ENCODE measurements around the gene SPEM3. TPM values are rescaled to one million over a fixed set of nuclear protein-coding genes. Genes with fewer than 3 reads are reported as not detected.

The SPEM3 gene
- total and polyA plus RNA-seq, 8 donors, result not detected

DNA sequence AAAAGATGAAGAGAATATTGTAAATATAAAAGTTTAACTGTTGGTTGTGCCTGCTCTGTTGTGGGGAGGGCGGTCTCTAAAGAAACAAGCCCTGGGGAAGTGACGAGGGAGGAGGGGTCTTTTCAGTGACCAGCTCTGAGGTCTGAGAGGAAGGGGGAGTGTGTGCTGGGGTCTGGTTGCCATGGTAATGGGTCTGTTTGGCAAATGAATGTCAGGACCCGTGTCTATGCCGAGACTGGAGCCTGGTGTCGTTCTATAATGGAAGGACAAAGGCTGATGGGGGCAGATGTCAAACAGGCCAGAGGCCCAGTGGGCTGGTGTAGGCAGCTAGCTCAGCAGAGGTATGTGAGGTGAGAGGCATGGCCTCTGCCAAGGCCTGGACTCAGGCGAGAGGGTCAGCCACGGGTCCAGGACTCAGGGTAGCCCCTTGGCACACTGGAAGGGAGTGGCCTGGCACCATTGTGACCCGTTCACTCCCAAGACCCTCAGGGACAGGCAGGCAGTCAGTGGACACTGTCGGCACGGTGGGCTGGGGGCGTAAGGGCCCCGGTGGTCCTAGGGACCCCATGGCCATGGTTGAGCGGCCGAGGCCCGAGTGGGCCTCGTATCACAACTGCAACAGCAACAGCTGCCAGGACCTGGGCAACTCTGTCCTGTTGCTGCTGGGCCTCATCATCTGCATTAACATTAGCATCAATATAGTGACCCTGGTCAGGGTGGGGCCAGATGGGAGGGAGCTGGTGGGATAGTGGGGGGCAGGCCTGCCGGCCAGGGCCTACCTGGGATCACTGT is 8.6 kb upstream of the SPEM3 start, which contains the start of gene SPEM1:
Gene SPEM1 (plus strand): TSS at position 506 of the 792 bp plus-strand sequence. CDS start 61 bp downstream, at position 567.
- TF ChIP-seq, protein P1, sequence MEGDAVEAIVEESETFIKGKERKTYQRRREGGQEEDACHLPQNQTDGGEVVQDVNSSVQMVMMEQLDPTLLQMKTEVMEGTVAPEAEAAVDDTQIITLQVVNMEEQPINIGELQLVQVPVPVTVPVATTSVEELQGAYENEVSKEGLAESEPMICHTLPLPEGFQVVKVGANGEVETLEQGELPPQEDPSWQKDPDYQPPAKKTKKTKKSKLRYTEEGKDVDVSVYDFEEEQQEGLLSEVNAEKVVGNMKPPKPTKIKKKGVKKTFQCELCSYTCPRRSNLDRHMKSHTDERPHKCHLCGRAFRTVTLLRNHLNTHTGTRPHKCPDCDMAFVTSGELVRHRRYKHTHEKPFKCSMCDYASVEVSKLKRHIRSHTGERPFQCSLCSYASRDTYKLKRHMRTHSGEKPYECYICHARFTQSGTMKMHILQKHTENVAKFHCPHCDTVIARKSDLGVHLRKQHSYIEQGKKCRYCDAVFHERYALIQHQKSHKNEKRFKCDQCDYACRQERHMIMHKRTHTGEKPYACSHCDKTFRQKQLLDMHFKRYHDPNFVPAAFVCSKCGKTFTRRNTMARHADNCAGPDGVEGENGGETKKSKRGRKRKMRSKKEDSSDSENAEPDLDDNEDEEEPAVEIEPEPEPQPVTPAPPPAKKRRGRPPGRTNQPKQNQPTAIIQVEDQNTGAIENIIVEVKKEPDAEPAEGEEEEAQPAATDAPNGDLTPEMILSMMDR (IDR thresholded peaks at IDR 0.05), result no peak
- intact Hi-C loops (cut with DNase I), result no loop called here
- DNase-seq, result peak in 3 of 4 donors; percentile 30 to 77 (median 61)
- no peaks in the 10 kb centered on the region for H3K4me1 ChIP-seq
- no peak within 1 kb of the TSS for H3K4me3 ChIP-seq
- peaks cover 0 to 4% of the 10 kb centered on the region in 2 donors for H3K36me3 ChIP-seq
- no peak for ATAC-seq
- no peaks in the 10 kb centered on the region for H3K9me3 ChIP-seq
- no peaks in the 10 kb centered on the region for H3K27me3 ChIP-seq
- no peak within 1 kb of the TSS for H3K27ac ChIP-seq

DNA sequence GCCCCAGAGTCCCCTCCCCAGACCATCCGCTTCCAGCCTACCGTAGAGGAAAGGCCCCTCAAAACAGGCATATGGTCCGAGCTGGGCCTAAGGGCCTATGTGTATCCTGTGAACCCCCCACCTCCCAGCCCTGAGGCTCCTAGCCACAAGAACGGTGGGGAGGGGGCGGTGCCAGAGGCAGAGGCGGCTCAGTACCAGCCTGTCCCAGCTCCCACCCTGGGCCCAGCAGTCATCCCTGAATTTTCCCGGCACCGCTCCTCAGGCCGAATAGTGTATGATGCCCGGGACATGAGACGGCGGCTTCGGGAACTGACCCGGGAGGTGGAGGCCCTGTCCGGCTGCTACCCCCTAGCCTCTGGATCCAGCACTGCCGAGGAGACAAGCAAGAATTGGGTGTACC is 7.5 kb upstream of the SPEM3 start:
- Histone ChIP-seq H3K9me3 (no peaks in the 10 kb centered on the region), H3K4me3 (no peak overlapping the region), H3K27ac (no peak overlapping the region), H3K27me3 (no peaks in the 10 kb centered on the region), H3K36me3 (peaks cover 0 to 4% of the 10 kb centered on the region in 2 donors), H3K4me1 (no peaks in the 10 kb centered on the region)
- DNase-seq, result peak in 1 of 4 donors; percentile 55
- TF ChIP-seq, protein P1 (IDR thresholded peaks at IDR 0.05), result no peak
- intact Hi-C loops (cut with DNase I), result no loop called here
- no peak for ATAC-seq

DNA sequence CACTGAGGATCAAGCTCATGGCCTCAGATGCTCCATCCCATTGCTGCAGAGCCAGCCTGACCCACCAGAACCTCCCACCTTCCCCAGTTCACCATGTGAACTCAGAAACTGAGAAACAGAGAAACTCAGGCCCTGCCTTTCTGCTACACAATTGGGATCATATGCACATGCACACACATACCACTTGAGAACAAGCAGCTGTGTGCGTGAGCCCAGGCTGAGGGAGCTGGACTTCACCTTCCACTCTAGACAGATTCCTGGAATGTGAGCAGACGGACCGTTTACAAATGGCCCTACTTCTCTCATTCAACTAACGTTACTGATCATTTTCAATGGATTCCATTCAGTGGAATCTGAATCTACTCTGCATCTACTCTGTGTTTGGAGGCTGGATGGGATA is 5.0 kb upstream of the SPEM3 start:
- intact Hi-C loops (cut with DNase I), result no loop called here
- H3K9me3 ChIP-seq, result no peaks in the 10 kb centered on the region
- H3K27ac ChIP-seq, result no peak overlapping the region
- DNase-seq (no peak), ATAC-seq (no peak)
- H3K27me3 ChIP-seq, result no peaks in the 10 kb centered on the region
- H3K36me3 ChIP-seq, result no peaks in the 10 kb centered on the region
- H3K4me3 ChIP-seq, result no peak overlapping the region
- TF ChIP-seq, protein P1 (IDR thresholded peaks at IDR 0.05), result no peak
- no peaks in the 10 kb centered on the region for H3K4me1 ChIP-seq

DNA sequence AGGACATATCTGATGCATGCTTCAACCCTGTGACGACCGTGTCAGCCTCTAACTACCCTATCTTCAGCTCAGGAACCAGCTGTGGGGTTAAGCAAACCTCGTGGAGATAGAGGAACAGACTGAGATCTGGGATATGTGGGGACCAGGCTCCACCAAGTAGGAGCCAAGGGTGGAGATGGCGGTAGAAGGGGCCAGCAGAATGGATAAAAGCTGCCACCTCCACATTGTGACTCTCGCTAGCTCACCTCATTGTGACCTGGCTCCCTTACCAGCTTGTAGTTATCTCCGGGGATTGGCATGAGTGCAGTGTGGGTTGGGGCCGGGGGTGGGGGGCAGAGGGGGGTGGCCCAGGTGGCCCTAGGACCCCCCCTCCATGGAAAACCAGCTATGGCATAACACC is 3.3 kb upstream of the SPEM3 start, which contains the start of gene SPEM2:
Gene SPEM2 (plus strand): TSS at position 301 of the 400 bp plus-strand sequence. CDS start 73 bp downstream, at position 374.
- Histone ChIP-seq H3K4me1 (no peaks in the 10 kb centered on the region), H3K9me3 (no peaks in the 10 kb centered on the region), H3K27me3 (no peaks in the 10 kb centered on the region), H3K36me3 (no peaks in the 10 kb centered on the region), H3K4me3 (no peak within 1 kb of the TSS), H3K27ac (no peak within 1 kb of the TSS)
- TF ChIP-seq, protein P1 (IDR thresholded peaks at IDR 0.05), result no peak
- ATAC-seq (no peak), DNase-seq (no peak)
- intact Hi-C loops (cut with DNase I), result no loop called here

DNA sequence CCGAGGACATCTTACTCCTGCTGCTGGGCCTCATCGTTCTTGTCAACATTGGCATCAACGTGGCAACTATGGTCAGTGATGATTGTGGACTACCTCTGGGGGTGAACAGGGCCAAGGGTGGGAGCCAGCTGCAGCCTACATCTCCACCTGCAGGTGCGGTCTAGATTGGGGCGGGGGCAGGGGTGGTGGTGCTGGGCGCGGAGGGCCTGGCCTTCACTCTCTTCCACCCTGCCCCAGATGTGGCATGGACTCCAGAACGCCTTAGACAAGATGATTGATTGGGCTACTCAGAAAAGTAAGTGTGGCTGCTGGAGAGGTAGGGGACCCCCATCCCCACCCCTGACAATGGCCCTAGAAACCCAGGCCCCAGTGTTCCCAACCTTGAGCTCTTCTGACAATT is 2.9 kb upstream of the SPEM3 start:
- peak in 1 of 4 donors; percentile 41 for DNase-seq
- no peaks in the 10 kb centered on the region for H3K27me3 ChIP-seq
- intact Hi-C loops (cut with DNase I), result no loop called here
- TF ChIP-seq, protein P1 (IDR thresholded peaks at IDR 0.05), result no peak
- H3K36me3 ChIP-seq, result no peaks in the 10 kb centered on the region
- ATAC-seq, result no peak
- no peaks in the 10 kb centered on the region for H3K4me1 ChIP-seq
- H3K9me3 ChIP-seq, result no peaks in the 10 kb centered on the region
- no peak overlapping the region for H3K27ac ChIP-seq
- no peak overlapping the region for H3K4me3 ChIP-seq

Measured in left lung (tissue), 10 donors.